Astrocyte (in vitro differentiated cells and primary cell): ENCODE results near the gene CPNE4. TPM values are rescaled to one million over a fixed set of nuclear protein-coding genes. Genes with fewer than 3 reads are reported as not detected.

ENCODE experiments used
- DNase-seq: peaks from one replicate; pipeline ENCODE4 v3.0.0-alpha.2; 2010; ENCODE audit warnings: low read depth
- FAIRE-seq: peaks from 2 replicates; lab custom pipeline; 2011; peaks lifted over from hg19 to GRCh38; lab: Jason Lieb, UNC
- H2AFZ ChIP-seq: 2 replicates; pipeline ENCODE4 v1.6.0; 2012; ENCODE audit warnings: low read depth, low read length, inconsistent platforms
- H3K27ac ChIP-seq: 2 replicates; pipeline ENCODE4 v1.5.1; 2011; ENCODE audit warnings: low read depth, low read length, inconsistent platforms
- H3K27me3 ChIP-seq: 2 replicates; pipeline ENCODE4 v1.6.0; 2011; ENCODE audit warnings: low read length, inconsistent platforms; ENCODE audit not compliant: insufficient read depth
- H3K36me3 ChIP-seq: 2 replicates; pipeline ENCODE4 v1.5.1; 2011; ENCODE audit warnings: low read length, inconsistent platforms; ENCODE audit not compliant: insufficient read depth
- H3K4me1 ChIP-seq: 2 replicates; pipeline ENCODE4 v1.5.1; 2011; ENCODE audit warnings: low read length, inconsistent platforms; ENCODE audit not compliant: insufficient read depth
- H3K4me2 ChIP-seq: 2 replicates; pipeline ENCODE4 v1.6.0; 2012; ENCODE audit warnings: low read length, inconsistent platforms
- H3K4me3 ChIP-seq: 2 replicates; pipeline ENCODE4 v1.5.1; 2011; ENCODE audit warnings: low read depth, mild to moderate bottlenecking, low read length, inconsistent platforms; ENCODE audit not compliant: insufficient read depth
- H3K79me2 ChIP-seq: 2 replicates; pipeline ENCODE4 v1.6.0; 2012; ENCODE audit warnings: mild to moderate bottlenecking, low read length, inconsistent platforms; ENCODE audit not compliant: insufficient read depth
- H3K9ac ChIP-seq: 2 replicates; pipeline ENCODE4 v1.6.0; 2012; ENCODE audit warnings: mild to moderate bottlenecking, low read length, inconsistent platforms
- H3K9me3 ChIP-seq: 2 replicates; pipeline ENCODE4 v1.5.1; 2012; ENCODE audit warnings: low read depth, mild to moderate bottlenecking, low read length, inconsistent platforms; ENCODE audit not compliant: insufficient read depth
- H4K20me1 ChIP-seq: 2 replicates; pipeline ENCODE4 v1.6.0; 2012; ENCODE audit warnings: low read length, inconsistent platforms; ENCODE audit not compliant: insufficient read depth
- H3K27ac Mint-ChIP-seq: one replicate; pipeline ENCODE4 v1.8.0; 2021; ENCODE audit warnings: mild to moderate bottlenecking, mixed read lengths; ENCODE audit not compliant: unreplicated experiment
- H3K27me3 Mint-ChIP-seq: one replicate; pipeline ENCODE4 v1.8.0; 2021; ENCODE audit warnings: low read depth, mixed read lengths; ENCODE audit not compliant: unreplicated experiment
- H3K36me3 Mint-ChIP-seq: one replicate; pipeline ENCODE4 v1.8.0; 2021; ENCODE audit warnings: low read depth, mixed read lengths; ENCODE audit not compliant: unreplicated experiment
- H3K4me1 Mint-ChIP-seq: one replicate; pipeline ENCODE4 v1.8.0; 2021; ENCODE audit warnings: low read depth, mixed read lengths; ENCODE audit not compliant: unreplicated experiment
- H3K4me3 Mint-ChIP-seq: one replicate; pipeline ENCODE4 v1.8.0; 2021; ENCODE audit warnings: mild to moderate bottlenecking, moderate library complexity, mixed read lengths; ENCODE audit not compliant: unreplicated experiment
- H3K9me3 Mint-ChIP-seq: one replicate; pipeline ENCODE4 v1.8.0; 2021; ENCODE audit warnings: mild to moderate bottlenecking, mixed read lengths; ENCODE audit not compliant: unreplicated experiment
- CTCF ChIP-seq: IDR thresholded peaks from 2 replicates; pipeline ENCODE4 v1.5.1; 2011; ENCODE audit warnings: low read depth, mild to moderate bottlenecking, inconsistent platforms, low read length, moderate library complexity; ENCODE audit not compliant: insufficient read depth
- EZH2 ChIP-seq: IDR thresholded peaks from 2 replicates; pipeline ENCODE4 v1.6.1; 2012; ENCODE audit warnings: mild to moderate bottlenecking, low read length, inconsistent platforms; ENCODE audit not compliant: insufficient read depth
- total RNA-seq: library from RNA; stranded (reverse); gene quantifications from 2 replicates; pipeline ENCODE4 v1.2.1, GENCODE V29; 2021

Gene CPNE4
- total RNA-seq, 1 donor from 2014 or later, result 0.68 TPM

GRCh38 chr3:131733086-131733841 lies 301.6 kb downstream of the CPNE4 start:
- peaks cover 3% of the 10 kb centered on the region for H3K9me3 Mint-ChIP-seq
- H3K4me3 Mint-ChIP-seq, result no peak overlapping the region
- no peaks in the 10 kb centered on the region for H3K27me3 Mint-ChIP-seq
- TF ChIP-seq EZH2 (no peak), CTCF (no peak)
- H2AFZ ChIP-seq, result no peak overlapping the region
- H3K36me3 ChIP-seq, result no peaks in the 10 kb centered on the region
- H3K4me3 ChIP-seq, result no peak overlapping the region
- H3K4me1 ChIP-seq, result peaks cover 15% of the 10 kb centered on the region
- no peaks in the 10 kb centered on the region for H3K9me3 ChIP-seq
- no peak overlapping the region for H3K27ac Mint-ChIP-seq
- no peak overlapping the region for H3K4me2 ChIP-seq
- H3K27me3 ChIP-seq, result no peaks in the 10 kb centered on the region
- DNase-seq, result no peak
- H3K36me3 Mint-ChIP-seq, result no peaks in the 10 kb centered on the region
- no peaks in the 10 kb centered on the region for H4K20me1 ChIP-seq
- H3K79me2 ChIP-seq, result no peaks in the 10 kb centered on the region
- peaks cover 24% of the 10 kb centered on the region for H3K4me1 Mint-ChIP-seq
- no peak overlapping the region for H3K9ac ChIP-seq
- no peak overlapping the region for H3K27ac ChIP-seq
- no peak for FAIRE-seq

- Histone ChIP-seq H3K9ac (no peak overlapping the region), H3K4me2 (no peak overlapping the region), H3K4me1 (peaks cover 15% of the 10 kb centered on the region), H3K4me3 (no peak overlapping the region), H3K79me2 (no peaks in the 10 kb centered on the region), H3K27ac (no peak overlapping the region), H3K36me3 (no peaks in the 10 kb centered on the region), H3K9me3 (no peaks in the 10 kb centered on the region), H2AFZ (no peak overlapping the region), H4K20me1 (no peaks in the 10 kb centered on the region), H3K27me3 (no peaks in the 10 kb centered on the region)
- Mint-ChIP-seq H3K27me3 (no peaks in the 10 kb centered on the region), H3K4me3 (no peak overlapping the region), H3K36me3 (no peaks in the 10 kb centered on the region), H3K4me1 (peaks cover 24% of the 10 kb centered on the region), H3K9me3 (peaks cover 3% of the 10 kb centered on the region), H3K27ac (no peak overlapping the region)
- DNase-seq, result no peak
- TF ChIP-seq CTCF (no peak), EZH2 (no peak)
- FAIRE-seq, result no peak
Measured at GRCh38 chr3:131731709-131732108, 303.1 kb downstream of the CPNE4 start.

GRCh38 chr3:131730581-131730980 lies 304.2 kb downstream of the CPNE4 start:
- H3K4me3 Mint-ChIP-seq, result no peak overlapping the region
- no peaks in the 10 kb centered on the region for H3K36me3 ChIP-seq
- H3K4me1 ChIP-seq, result peaks cover 14% of the 10 kb centered on the region
- H3K79me2 ChIP-seq, result no peaks in the 10 kb centered on the region
- no peaks in the 10 kb centered on the region for H3K27me3 ChIP-seq
- H3K27me3 Mint-ChIP-seq, result no peaks in the 10 kb centered on the region
- peaks cover 24% of the 10 kb centered on the region for H3K4me1 Mint-ChIP-seq
- no peak overlapping the region for H3K27ac ChIP-seq
- H3K4me3 ChIP-seq, result no peak overlapping the region
- no peak overlapping the region for H3K27ac Mint-ChIP-seq
- no peak overlapping the region for H3K4me2 ChIP-seq
- no peak overlapping the region for H3K9ac ChIP-seq
- TF ChIP-seq EZH2 (no peak), CTCF (no peak)
- DNase-seq (no peak), FAIRE-seq (no peak)
- H2AFZ ChIP-seq, result no peak overlapping the region
- peaks cover 3% of the 10 kb centered on the region for H3K9me3 Mint-ChIP-seq
- H4K20me1 ChIP-seq, result no peaks in the 10 kb centered on the region
- no peaks in the 10 kb centered on the region for H3K36me3 Mint-ChIP-seq
- no peaks in the 10 kb centered on the region for H3K9me3 ChIP-seq
